GM12874 (cell line): ENCODE measurements around the gene IL18.

Experiments used
- CTCF ChIP-seq: IDR thresholded peaks from 2 replicates; pipeline ENCODE4 v1.5.1; 2011; ENCODE audit warnings: low read depth, mild to moderate bottlenecking, control low read depth, low read length, moderate library complexity; ENCODE audit not compliant: insufficient read depth

Gene IL18

GRCh38 chr11:112156956-112157766, 6.7 kb downstream of the IL18 start:
- no peak for TF ChIP-seq CTCF

GRCh38 chr11:112156153-112156955, 7.5 kb downstream of the IL18 start:
- TF ChIP-seq CTCF, result no peak

- no peak for TF ChIP-seq CTCF
Measured at GRCh38 chr11:112150517-112150916, 13.4 kb downstream of the IL18 start.

GRCh38 chr11:112143597-112143996, 20.3 kb downstream of the IL18 start:
- TF ChIP-seq CTCF, result no peak

- TF ChIP-seq CTCF, result no peak
Measured at GRCh38 chr11:112134473-112134872, 29.4 kb downstream of the IL18 start.

- TF ChIP-seq CTCF, result no peak
Measured at GRCh38 chr11:112132737-112133136, 31.2 kb downstream of the IL18 start.

GRCh38 chr11:112129656-112130055, 34.2 kb downstream of the IL18 start:
- no peak for TF ChIP-seq CTCF
